ENCODE measurements around the gene P4HA3. TPM values are rescaled to one million over a fixed set of nuclear protein-coding genes. Genes with fewer than 3 reads are reported as not detected.

Gene P4HA3
- total RNA-seq, 1 donor from 2014 or later, result not detected

GRCh38 chr11:74306435-74307175 lies 4.8 kb downstream of the P4HA3 start:
- peaks cover 17% of the 10 kb centered on the region for H3K27me3 Mint-ChIP-seq (ENCODE audit: insufficient read depth)
- H3K27ac Mint-ChIP-seq, result no peak overlapping the region
- intact Hi-C loops (cut with micrococcal nuclease), result no loop called here
- H3K9me3 Mint-ChIP-seq, result no peaks in the 10 kb centered on the region
- peaks cover 4% of the 10 kb centered on the region for H3K4me1 Mint-ChIP-seq (ENCODE audit: low read depth)
- no peak for DNase-seq (ENCODE audit: low spot score)
- H3K36me3 Mint-ChIP-seq (ENCODE audit: low read depth), result no peaks in the 10 kb centered on the region
- H3K4me3 Mint-ChIP-seq, result no peak overlapping the region

GRCh38 chr11:74299015-74299414 lies 12.4 kb downstream of the P4HA3 start:
- Mint-ChIP-seq H3K9me3 (no peaks in the 10 kb centered on the region), H3K4me3 (no peak overlapping the region), H3K27ac (no peak overlapping the region), H3K36me3 (ENCODE audit: low read depth) (no peaks in the 10 kb centered on the region), H3K27me3 (ENCODE audit: insufficient read depth) (peaks cover 3% of the 10 kb centered on the region), H3K4me1 (ENCODE audit: low read depth) (peaks cover 10% of the 10 kb centered on the region)
- DNase-seq (ENCODE audit: low spot score), result no peak
- intact Hi-C loops (cut with micrococcal nuclease), result no loop called here

- Mint-ChIP-seq H3K4me1 (ENCODE audit: low read depth) (peaks cover 10% of the 10 kb centered on the region), H3K4me3 (no peak overlapping the region), H3K9me3 (no peaks in the 10 kb centered on the region), H3K36me3 (ENCODE audit: low read depth) (no peaks in the 10 kb centered on the region), H3K27me3 (ENCODE audit: insufficient read depth) (peaks cover 8% of the 10 kb centered on the region), H3K27ac (no peak overlapping the region)
- no peak for DNase-seq (ENCODE audit: low spot score)
- intact Hi-C loops (cut with micrococcal nuclease), result no loop called here
Measured at GRCh38 chr11:74297484-74297883, 14.0 kb downstream of the P4HA3 start.

- H3K9me3 Mint-ChIP-seq, result peaks cover 3% of the 10 kb centered on the region
- intact Hi-C loops (cut with micrococcal nuclease), result no loop called here
- H3K36me3 Mint-ChIP-seq (ENCODE audit: low read depth), result no peaks in the 10 kb centered on the region
Measured at GRCh38 chr11:74288911-74289310, 22.5 kb downstream of the P4HA3 start.

GRCh38 chr11:74288161-74288560 lies 23.3 kb downstream of the P4HA3 start:
- H3K36me3 Mint-ChIP-seq (ENCODE audit: low read depth), result no peaks in the 10 kb centered on the region
- DNase-seq (ENCODE audit: low spot score), result no peak

More at GRCh38 chr11:74288911-74289310, 22.5 kb downstream of the P4HA3 start:
- Mint-ChIP-seq H3K27me3 (ENCODE audit: insufficient read depth) (peaks cover 15% of the 10 kb centered on the region), H3K4me1 (ENCODE audit: low read depth) (no peaks in the 10 kb centered on the region), H3K4me3 (no peak overlapping the region), H3K27ac (no peak overlapping the region)
- DNase-seq (ENCODE audit: low spot score), result no peak

GRCh38 chr11:74284466-74284865 lies 27.0 kb downstream of the P4HA3 start:
- no peak for DNase-seq (ENCODE audit: low spot score)
- Mint-ChIP-seq H3K9me3 (peaks cover under 1% of the 10 kb centered on the region), H3K4me1 (ENCODE audit: low read depth) (no peaks in the 10 kb centered on the region), H3K36me3 (ENCODE audit: low read depth) (no peaks in the 10 kb centered on the region), H3K4me3 (no peak overlapping the region), H3K27ac (no peak overlapping the region), H3K27me3 (ENCODE audit: insufficient read depth) (no peaks in the 10 kb centered on the region)
- intact Hi-C loops (cut with micrococcal nuclease), result no loop called here

More at GRCh38 chr11:74288161-74288560, 23.3 kb downstream of the P4HA3 start:
- Mint-ChIP-seq H3K9me3 (peaks cover 3% of the 10 kb centered on the region), H3K27ac (no peak overlapping the region), H3K4me1 (ENCODE audit: low read depth) (no peaks in the 10 kb centered on the region), H3K4me3 (no peak overlapping the region), H3K27me3 (ENCODE audit: insufficient read depth) (peaks cover 13% of the 10 kb centered on the region)
- intact Hi-C loops (cut with micrococcal nuclease), result no loop called here

GRCh38 chr11:74283580-74284180 lies 27.8 kb downstream of the P4HA3 start:
- DNase-seq (ENCODE audit: low spot score), result no peak
- Mint-ChIP-seq H3K27ac (no peak overlapping the region), H3K4me3 (no peak overlapping the region), H3K9me3 (no peaks in the 10 kb centered on the region), H3K36me3 (ENCODE audit: low read depth) (no peaks in the 10 kb centered on the region), H3K27me3 (ENCODE audit: insufficient read depth) (no peaks in the 10 kb centered on the region), H3K4me1 (ENCODE audit: low read depth) (no peaks in the 10 kb centered on the region)
- intact Hi-C loops (cut with micrococcal nuclease), result no loop called here

GRCh38 chr11:74282914-74283371 lies 28.5 kb downstream of the P4HA3 start:
- H3K4me3 Mint-ChIP-seq, result no peak overlapping the region
- no peaks in the 10 kb centered on the region for H3K36me3 Mint-ChIP-seq (ENCODE audit: low read depth)
- H3K4me1 Mint-ChIP-seq (ENCODE audit: low read depth), result no peaks in the 10 kb centered on the region
- H3K9me3 Mint-ChIP-seq, result no peaks in the 10 kb centered on the region
- no peak for DNase-seq (ENCODE audit: low spot score)
- no peaks in the 10 kb centered on the region for H3K27me3 Mint-ChIP-seq (ENCODE audit: insufficient read depth)
- intact Hi-C loops (cut with micrococcal nuclease), result no loop called here
- no peak overlapping the region for H3K27ac Mint-ChIP-seq

GRCh38 chr11:74282421-74282820 lies 29.0 kb downstream of the P4HA3 start:
- Mint-ChIP-seq H3K9me3 (no peaks in the 10 kb centered on the region), H3K36me3 (ENCODE audit: low read depth) (no peaks in the 10 kb centered on the region), H3K4me1 (ENCODE audit: low read depth) (no peaks in the 10 kb centered on the region), H3K27ac (no peak overlapping the region), H3K27me3 (ENCODE audit: insufficient read depth) (peaks cover 3% of the 10 kb centered on the region), H3K4me3 (no peak overlapping the region)
- no peak for DNase-seq (ENCODE audit: low spot score)
- intact Hi-C loops (cut with micrococcal nuclease), result no loop called here

- Mint-ChIP-seq H3K27ac (no peak overlapping the region), H3K36me3 (ENCODE audit: low read depth) (no peaks in the 10 kb centered on the region), H3K4me3 (no peak overlapping the region), H3K9me3 (no peaks in the 10 kb centered on the region), H3K4me1 (ENCODE audit: low read depth) (no peaks in the 10 kb centered on the region), H3K27me3 (ENCODE audit: insufficient read depth) (peaks cover 8% of the 10 kb centered on the region)
- DNase-seq (ENCODE audit: low spot score), result no peak
- intact Hi-C loops (cut with micrococcal nuclease), result no loop called here
Measured at GRCh38 chr11:74280494-74280893, 30.9 kb downstream of the P4HA3 start.

GRCh38 chr11:74279256-74279655 lies 32.2 kb downstream of the P4HA3 start:
- Mint-ChIP-seq H3K9me3 (no peaks in the 10 kb centered on the region), H3K27me3 (ENCODE audit: insufficient read depth) (peaks cover 13% of the 10 kb centered on the region), H3K36me3 (ENCODE audit: low read depth) (no peaks in the 10 kb centered on the region), H3K4me3 (no peak overlapping the region), H3K4me1 (ENCODE audit: low read depth) (no peaks in the 10 kb centered on the region), H3K27ac (no peak overlapping the region)
- DNase-seq (ENCODE audit: low spot score), result no peak
- intact Hi-C loops (cut with micrococcal nuclease), result no loop called here

GRCh38 chr11:74278721-74279161 lies 32.7 kb downstream of the P4HA3 start:
- Mint-ChIP-seq H3K27ac (no peak overlapping the region), H3K36me3 (ENCODE audit: low read depth) (no peaks in the 10 kb centered on the region), H3K4me1 (ENCODE audit: low read depth) (no peaks in the 10 kb centered on the region), H3K27me3 (ENCODE audit: insufficient read depth) (peaks cover 13% of the 10 kb centered on the region), H3K9me3 (no peaks in the 10 kb centered on the region), H3K4me3 (no peak overlapping the region)
- intact Hi-C loops (cut with micrococcal nuclease), result no loop called here
- DNase-seq (ENCODE audit: low spot score), result no peak

GRCh38 chr11:74278103-74278502 lies 33.3 kb downstream of the P4HA3 start:
- Mint-ChIP-seq H3K27me3 (ENCODE audit: insufficient read depth) (peaks cover 13% of the 10 kb centered on the region), H3K4me3 (no peak overlapping the region), H3K4me1 (ENCODE audit: low read depth) (no peaks in the 10 kb centered on the region), H3K36me3 (ENCODE audit: low read depth) (no peaks in the 10 kb centered on the region), H3K9me3 (no peaks in the 10 kb centered on the region), H3K27ac (no peak overlapping the region)
- intact Hi-C loops (cut with micrococcal nuclease), result no loop called here
- DNase-seq (ENCODE audit: low spot score), result no peak
